Nephron progenitor cell (in vitro differentiated cells): Measurements from ENCODE around the gene CER1.

Source experiments
- DNase-seq: peaks from one replicate; pipeline ENCODE4 v3.0.0; 2021
- H3K27ac Mint-ChIP-seq: 2 replicates; pipeline ENCODE4 v1.8.0; 2021; ENCODE audit warnings: mild to moderate bottlenecking, moderate library complexity, mixed read lengths
- H3K27me3 Mint-ChIP-seq: 2 replicates; pipeline ENCODE4 v1.8.0; 2021; ENCODE audit warnings: mild to moderate bottlenecking, low read depth, mixed read lengths; ENCODE audit not compliant: poor library complexity
- H3K36me3 Mint-ChIP-seq: 2 replicates; pipeline ENCODE4 v1.8.0; 2021; ENCODE audit warnings: low read depth, mixed read lengths
- H3K4me1 Mint-ChIP-seq: 2 replicates; pipeline ENCODE4 v1.8.0; 2021; ENCODE audit warnings: mixed read lengths
- H3K4me3 Mint-ChIP-seq: 2 replicates; pipeline ENCODE4 v1.8.0; 2021; ENCODE audit warnings: mild to moderate bottlenecking, moderate library complexity, mixed read lengths
- H3K9me3 Mint-ChIP-seq: 2 replicates; pipeline ENCODE4 v1.8.0; 2021; ENCODE audit warnings: mild to moderate bottlenecking, moderate library complexity, mixed read lengths
- CTCF ChIP-seq: fragments of 200-600 bp; sonication (generic); IDR thresholded peaks from 2 replicates; pipeline ENCODE4 v1.5.0; 2021; ENCODE audit warnings: antibody characterized with exemption

Gene CER1

GRCh38 chr9:14733133-14733532 lies 10.6 kb upstream of the CER1 start:
- H3K4me3 Mint-ChIP-seq: no peak overlapping the region
- no peaks in the 10 kb centered on the region for H3K9me3 Mint-ChIP-seq
- H3K27me3 Mint-ChIP-seq: peaks cover 5% of the 10 kb centered on the region
- TF ChIP-seq CTCF: no peak
- H3K36me3 Mint-ChIP-seq: peaks cover 46% of the 10 kb centered on the region
- no peak overlapping the region for H3K27ac Mint-ChIP-seq
- DNase-seq: no peak
- no peaks in the 10 kb centered on the region for H3K4me1 Mint-ChIP-seq

- no peaks in the 10 kb centered on the region for H3K9me3 Mint-ChIP-seq
- peaks cover 32% of the 10 kb centered on the region for H3K36me3 Mint-ChIP-seq
- no peak for DNase-seq
- no peak overlapping the region for H3K27ac Mint-ChIP-seq
- TF ChIP-seq CTCF: no peak
- H3K4me1 Mint-ChIP-seq: no peaks in the 10 kb centered on the region
- H3K27me3 Mint-ChIP-seq: peaks cover 17% of the 10 kb centered on the region
- H3K4me3 Mint-ChIP-seq: no peak overlapping the region
Observed at GRCh38 chr9:14731294-14731981, 8.9 kb upstream of the CER1 start.

- no peaks in the 10 kb centered on the region for H3K9me3 Mint-ChIP-seq
- H3K27me3 Mint-ChIP-seq: peaks cover 27% of the 10 kb centered on the region
- H3K4me1 Mint-ChIP-seq: no peaks in the 10 kb centered on the region
- TF ChIP-seq CTCF: no peak
- no peak overlapping the region for H3K27ac Mint-ChIP-seq
- no peak overlapping the region for H3K4me3 Mint-ChIP-seq
- no peak for DNase-seq
- peaks cover 26% of the 10 kb centered on the region for H3K36me3 Mint-ChIP-seq
Observed at GRCh38 chr9:14730461-14730898, 7.9 kb upstream of the CER1 start.

GRCh38 chr9:14723301-14723700 lies 768 bp upstream of the CER1 start:
- DNase-seq: no peak
- no peak for TF ChIP-seq CTCF
- Mint-ChIP-seq H3K36me3 (no peaks in the 10 kb centered on the region), H3K4me3 (no peak overlapping the region), H3K27me3 (peaks cover 84% of the 10 kb centered on the region), H3K27ac (no peak overlapping the region), H3K9me3 (no peaks in the 10 kb centered on the region), H3K4me1 (peaks cover 17% of the 10 kb centered on the region)

- no peaks in the 10 kb centered on the region for H3K9me3 Mint-ChIP-seq
- peaks cover 73% of the 10 kb centered on the region for H3K27me3 Mint-ChIP-seq
Observed at GRCh38 chr9:14719231-14719923, 3.2 kb downstream of the CER1 start.

More at GRCh38 chr9:14719231-14719923, 3.2 kb downstream of the CER1 start:
- no peak for DNase-seq
- H3K4me1 Mint-ChIP-seq: peaks cover 17% of the 10 kb centered on the region
- no peak overlapping the region for H3K27ac Mint-ChIP-seq
- no peak for TF ChIP-seq CTCF
- no peak overlapping the region for H3K4me3 Mint-ChIP-seq
- no peaks in the 10 kb centered on the region for H3K36me3 Mint-ChIP-seq
